HG03354 (cell line): ENCODE results near the gene SPOCD1.

Source experiments
- ATAC-seq: cut with Tn5 transposase; IDR thresholded peaks from one replicate; pipeline ENCODE4 v1.9.1; 2021; ENCODE audit warnings: mild to moderate bottlenecking; ENCODE audit not compliant: unreplicated experiment, poor library complexity, severe bottlenecking

The SPOCD1 gene

GRCh38 chr1:31802190-31803150 is 13.4 kb downstream of the SPOCD1 start:
- no peak for ATAC-seq

- ATAC-seq, result no peak
Measured at GRCh38 chr1:31801458-31801857, 14.4 kb downstream of the SPOCD1 start.

DNA sequence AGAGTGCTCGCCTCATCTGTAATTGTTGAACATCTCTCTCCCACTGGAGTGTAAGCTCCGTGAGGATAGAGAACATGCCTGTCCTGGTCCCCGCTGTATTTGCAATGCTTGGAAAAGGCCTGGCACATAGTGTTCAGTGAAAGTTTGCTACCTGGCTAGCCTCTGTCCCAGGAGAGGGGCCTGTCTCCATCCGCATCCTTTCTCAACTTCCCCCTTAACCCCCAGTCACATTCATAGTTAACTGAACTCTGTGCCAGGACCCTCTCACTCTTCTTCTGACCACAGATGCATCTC is 15.2 kb downstream of the SPOCD1 start:
- ATAC-seq, result no peak

DNA sequence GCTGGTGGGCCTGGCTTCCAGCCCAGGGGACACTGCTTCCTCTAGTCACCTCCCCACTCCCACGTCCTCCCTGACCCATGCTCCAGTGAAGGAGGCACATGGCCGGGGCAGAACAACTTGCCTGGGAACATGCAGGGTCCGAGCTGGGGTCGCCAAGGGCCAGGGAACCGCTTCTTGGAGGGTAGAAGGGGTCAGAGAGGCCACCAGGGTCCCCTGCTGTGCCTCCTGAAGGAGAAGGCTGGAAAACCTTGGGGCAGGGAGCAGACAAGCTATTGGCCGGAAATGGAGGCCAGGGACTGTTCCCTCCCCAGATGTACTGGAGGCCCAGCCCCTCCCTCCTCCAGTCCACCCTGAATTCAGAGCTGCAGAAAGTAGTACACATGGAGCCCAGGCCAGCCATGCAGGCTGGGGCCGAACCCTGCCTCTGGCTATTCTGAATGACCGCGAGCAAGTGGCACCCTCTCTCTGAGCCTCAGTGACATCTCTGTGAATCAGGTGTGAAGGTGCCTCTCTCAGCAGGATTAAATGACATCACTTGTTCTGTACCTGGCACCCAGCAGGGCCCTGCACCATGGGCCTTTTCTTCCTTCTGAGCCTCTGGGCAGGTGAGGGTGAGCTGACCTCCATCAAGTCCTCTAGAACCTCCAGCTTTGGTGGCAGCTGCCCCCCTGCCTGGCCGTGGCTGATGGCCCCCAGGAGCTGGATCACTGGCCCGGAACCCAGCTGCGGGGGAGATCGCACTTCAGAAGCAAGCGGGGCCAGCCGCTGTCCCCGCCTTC is 15.7 kb downstream of the SPOCD1 start:
- ATAC-seq, result no peak

DNA sequence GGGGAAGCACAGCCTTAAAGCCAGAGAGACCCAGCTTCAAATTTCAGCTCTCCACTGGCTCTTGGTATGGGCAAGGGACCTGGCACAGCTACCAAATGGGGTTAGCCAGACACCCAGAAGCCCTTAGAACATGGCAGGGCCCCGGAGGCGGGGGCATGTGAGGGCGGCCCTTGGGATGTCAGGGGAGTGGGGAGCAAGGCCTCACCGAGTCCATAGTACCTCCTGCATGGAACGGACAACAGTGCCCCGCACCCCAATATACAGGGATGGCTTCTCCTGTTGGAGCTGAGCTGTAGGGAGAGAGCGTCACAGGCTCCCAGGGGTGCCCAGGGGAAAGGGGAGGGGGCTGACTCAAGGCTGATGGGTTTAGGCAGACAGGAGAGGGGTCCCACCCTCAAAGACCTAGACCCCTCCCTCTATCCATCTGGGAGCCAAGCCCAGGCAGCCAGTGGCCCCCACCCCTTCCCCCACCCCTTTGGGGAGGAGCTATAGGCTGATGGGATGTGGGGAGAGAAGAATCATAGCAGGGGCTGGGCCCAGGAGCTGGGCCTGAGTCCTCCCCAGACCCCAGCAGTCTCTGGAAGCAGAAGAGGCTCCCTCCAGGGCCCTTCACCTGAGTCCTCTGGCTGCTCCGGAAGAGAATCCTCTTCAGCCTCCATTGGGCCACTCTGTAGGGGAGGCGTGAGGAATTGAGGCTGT is 16.5 kb downstream of the SPOCD1 start:
- no peak for ATAC-seq

- no peak for ATAC-seq
Measured at GRCh38 chr1:31798433-31799195, 17.2 kb downstream of the SPOCD1 start.

GRCh38 chr1:31798086-31798432 is 17.8 kb downstream of the SPOCD1 start:
- no peak for ATAC-seq

GRCh38 chr1:31797216-31797615 is 18.6 kb downstream of the SPOCD1 start:
- ATAC-seq, result no peak

DNA sequence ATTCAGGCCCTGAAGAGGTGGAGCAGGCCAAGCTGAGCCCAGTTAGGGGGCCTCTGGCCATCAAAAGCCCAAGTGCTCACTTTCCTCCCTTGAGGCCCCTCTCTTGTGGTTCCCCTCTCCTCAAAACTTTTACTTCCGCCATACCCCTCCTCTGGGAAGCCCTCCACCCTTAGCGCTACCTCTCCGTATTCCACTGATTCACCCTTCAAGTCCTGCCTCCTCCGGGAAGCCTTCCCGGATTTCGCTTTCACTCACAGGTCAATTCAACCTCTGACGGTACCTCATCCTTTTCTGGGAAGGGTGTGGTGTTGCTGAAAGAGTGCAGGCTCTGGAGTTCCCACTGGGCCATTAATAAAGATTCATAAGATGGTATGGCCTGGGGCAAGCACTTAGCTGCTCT is 19.1 kb downstream of the SPOCD1 start:
- ATAC-seq, result no peak

DNA sequence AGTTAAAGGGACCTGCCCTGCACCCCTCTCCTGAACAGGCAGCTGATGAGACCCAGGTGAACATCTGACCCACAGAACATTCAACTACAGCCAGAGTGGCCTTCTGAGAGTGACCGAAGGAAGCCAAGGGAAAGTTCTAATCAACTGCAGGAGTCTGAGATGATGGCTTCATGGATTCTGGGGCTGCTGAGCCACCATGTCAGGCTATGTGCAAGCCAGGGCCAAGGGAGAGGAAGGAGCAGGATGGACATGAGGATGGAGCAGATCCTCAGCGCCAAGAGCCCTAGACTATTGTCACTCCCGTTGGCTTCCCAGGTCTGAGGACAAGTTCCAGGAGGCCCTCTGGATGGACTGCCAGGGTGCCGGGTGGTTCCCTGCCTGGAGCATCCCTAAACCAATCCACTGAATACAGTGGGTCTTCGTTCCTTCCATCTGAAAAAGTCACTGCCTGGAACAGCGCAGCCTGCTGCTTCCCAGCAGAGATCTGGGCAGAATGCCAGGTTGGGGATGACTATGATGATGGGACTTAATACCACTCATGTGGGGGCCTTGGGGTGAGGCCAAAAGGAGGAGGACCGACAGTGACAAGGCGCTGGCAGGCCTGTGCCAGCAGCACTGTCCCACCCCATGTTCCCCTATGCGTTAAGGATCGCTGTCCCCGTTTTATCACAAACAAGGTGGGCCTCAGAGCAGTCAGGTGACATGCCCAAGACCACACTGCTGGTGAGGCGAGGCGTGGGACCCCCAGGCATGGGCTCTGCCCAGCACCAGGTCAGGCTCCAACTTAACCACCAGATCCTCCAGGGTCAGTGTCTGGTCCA is 19.8 kb downstream of the SPOCD1 start:
- no peak for ATAC-seq

DNA sequence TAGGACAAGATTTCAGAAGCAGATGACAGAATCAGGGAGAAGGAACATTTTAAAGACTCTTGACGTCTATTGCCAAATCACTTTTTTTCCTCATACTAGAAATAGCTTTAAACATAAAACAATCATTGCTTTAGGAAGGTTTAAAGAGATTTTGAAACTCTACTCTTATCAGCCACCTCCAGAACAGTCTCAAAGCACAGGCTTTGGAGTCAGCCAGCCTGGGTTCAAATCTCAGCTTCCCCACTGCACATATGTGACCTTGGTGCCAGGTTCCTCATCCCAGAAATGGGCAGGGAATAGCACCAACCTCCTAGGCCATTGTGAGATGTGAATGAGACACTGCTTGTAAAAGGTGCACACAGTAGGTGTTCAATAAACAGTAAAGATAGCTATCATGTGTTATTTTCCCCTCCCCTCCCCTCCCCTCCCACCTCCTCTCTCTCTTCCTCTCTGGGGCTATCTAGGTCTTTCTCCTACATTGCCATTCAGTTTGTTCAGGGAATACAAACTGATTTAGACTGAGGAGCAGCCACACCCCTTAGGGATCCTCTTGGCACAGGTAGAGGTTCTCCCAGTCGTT is 20.6 kb downstream of the SPOCD1 start:
- ATAC-seq, result no peak

- ATAC-seq, result no peak
Measured at GRCh38 chr1:31793586-31794285, 22.1 kb downstream of the SPOCD1 start.

GRCh38 chr1:31793086-31793485 is 22.7 kb downstream of the SPOCD1 start:
- ATAC-seq, result no peak

DNA sequence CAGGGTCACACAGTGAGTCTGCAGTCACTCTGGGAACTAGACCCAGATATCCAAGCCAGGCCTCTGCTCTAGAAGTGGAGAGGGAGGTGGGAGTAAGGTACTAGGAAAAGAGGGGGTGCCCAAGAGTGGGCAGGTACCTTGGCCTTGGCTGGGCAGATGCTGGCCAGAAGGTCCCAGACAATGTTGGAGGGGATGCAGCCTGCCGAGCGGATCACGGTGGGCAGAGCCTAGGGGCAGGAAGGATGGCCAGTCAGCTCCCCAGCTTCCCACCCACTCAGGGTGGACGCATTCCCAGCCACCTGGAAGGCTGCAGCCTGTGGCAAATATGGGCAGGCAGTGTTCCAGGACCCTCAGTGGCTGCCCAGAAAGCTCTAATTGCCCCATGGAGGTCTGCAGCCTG is 23.3 kb downstream of the SPOCD1 start:
- no peak for ATAC-seq

GRCh38 chr1:31792116-31792515 is 23.7 kb downstream of the SPOCD1 start:
- ATAC-seq, result no peak

DNA sequence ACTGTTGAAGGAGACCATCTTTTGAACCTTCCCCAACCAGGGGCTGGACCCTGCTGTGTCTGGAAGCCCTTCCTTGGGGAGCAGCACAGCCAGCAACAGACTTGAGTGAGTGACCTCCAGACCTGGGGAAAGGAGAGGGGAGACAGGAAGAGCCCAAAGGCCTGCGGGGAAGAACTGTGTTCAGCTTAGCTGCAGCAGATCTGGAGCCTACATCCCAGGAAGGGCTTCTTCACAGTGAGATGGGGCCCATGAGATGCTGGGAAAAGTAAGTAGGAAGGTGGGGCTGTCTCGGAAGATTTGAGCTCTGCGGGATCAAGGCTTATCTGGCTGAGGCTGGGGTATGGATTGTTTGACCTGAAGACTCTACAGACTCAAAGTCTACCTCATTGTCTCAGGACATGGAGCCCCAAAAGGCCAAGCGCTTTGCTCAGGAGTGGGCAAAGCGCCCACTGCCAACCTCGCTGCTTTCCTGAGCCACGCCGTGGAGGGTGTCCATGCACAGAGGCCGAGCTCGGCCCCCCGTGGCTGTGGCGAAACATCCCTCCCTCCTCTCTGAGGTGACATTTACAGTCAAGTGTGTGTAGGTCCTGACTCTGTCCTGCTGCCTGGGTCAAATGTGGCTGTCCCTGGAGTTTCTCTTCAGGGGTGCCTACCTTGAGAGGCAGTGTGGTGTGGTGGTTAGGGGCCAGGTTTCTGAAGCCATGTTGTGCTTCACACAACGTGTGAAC is 24.5 kb downstream of the SPOCD1 start:
- ATAC-seq, result no peak

DNA sequence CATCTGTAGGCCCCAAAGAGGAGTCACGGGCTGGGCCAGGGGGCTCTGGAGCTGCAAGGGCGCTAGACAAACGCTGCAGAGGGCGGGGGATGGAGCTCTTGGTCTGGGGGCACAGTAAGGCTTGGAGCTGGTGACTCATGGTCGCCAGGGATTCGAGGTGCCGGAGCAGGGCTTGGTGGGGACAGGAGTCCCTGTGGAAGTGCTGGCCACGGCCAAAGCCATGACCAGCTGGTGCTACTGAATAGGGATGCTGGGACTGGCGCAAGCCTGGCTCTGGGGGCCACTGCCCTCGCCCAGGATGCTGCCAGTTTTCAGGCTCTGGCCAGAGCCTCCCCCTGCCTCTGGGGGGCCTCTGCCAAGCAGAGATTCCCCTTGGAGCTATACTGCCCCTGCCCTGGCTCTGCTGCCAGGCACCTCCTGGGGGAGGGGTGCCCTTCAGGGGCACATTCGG is 25.2 kb downstream of the SPOCD1 start:
- ATAC-seq, result no peak
